Measurements from ENCODE around the gene AADAC.

DNA sequence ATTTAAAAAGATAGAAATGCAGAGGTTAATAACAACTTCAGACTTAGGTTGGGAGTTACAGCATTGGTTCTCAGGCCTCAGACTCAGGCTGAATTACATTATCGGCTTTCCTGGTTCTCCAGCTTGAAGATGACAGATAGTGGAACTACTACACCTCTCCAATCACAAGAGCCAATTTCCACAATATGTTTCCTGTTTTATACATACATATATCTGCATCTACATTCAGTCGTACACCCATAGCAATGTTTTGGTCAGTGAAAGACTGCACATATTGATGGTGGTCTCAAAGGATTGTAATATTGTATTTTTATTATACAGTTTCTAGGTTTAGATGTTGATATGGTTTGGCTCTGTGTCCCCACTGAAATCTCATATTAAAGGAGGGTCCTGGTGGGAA is 44.7 kb upstream of the AADAC start:
- TF ChIP-seq, protein P1, sequence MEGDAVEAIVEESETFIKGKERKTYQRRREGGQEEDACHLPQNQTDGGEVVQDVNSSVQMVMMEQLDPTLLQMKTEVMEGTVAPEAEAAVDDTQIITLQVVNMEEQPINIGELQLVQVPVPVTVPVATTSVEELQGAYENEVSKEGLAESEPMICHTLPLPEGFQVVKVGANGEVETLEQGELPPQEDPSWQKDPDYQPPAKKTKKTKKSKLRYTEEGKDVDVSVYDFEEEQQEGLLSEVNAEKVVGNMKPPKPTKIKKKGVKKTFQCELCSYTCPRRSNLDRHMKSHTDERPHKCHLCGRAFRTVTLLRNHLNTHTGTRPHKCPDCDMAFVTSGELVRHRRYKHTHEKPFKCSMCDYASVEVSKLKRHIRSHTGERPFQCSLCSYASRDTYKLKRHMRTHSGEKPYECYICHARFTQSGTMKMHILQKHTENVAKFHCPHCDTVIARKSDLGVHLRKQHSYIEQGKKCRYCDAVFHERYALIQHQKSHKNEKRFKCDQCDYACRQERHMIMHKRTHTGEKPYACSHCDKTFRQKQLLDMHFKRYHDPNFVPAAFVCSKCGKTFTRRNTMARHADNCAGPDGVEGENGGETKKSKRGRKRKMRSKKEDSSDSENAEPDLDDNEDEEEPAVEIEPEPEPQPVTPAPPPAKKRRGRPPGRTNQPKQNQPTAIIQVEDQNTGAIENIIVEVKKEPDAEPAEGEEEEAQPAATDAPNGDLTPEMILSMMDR (IDR thresholded peaks at IDR 0.05; ENCODE audit: low read depth, low read length, poor library complexity, severe bottlenecking), result no peak
- TF ChIP-seq EZH2phosphoT487 (IDR thresholded peaks at IDR 0.05; ENCODE audit: borderline replicate concordance, low read length), result no peak
